GM23248 (cell line): ENCODE data around the gene BCL2L13.

Source experiments
- EZH2 ChIP-seq: fragments of 200-600 bp; sonication (generic); IDR thresholded peaks from 2 replicates; pipeline ENCODE4 v1.6.1; 2018; ENCODE audit warnings: antibody characterized with exemption, mild to moderate bottlenecking; ENCODE audit not compliant: insufficient read depth, poor library complexity, severe bottlenecking
- EZH2phosphoT487 ChIP-seq: fragments of 200-600 bp; sonication (generic); IDR thresholded peaks from 2 replicates; pipeline ENCODE4 v1.6.1; 2018; ENCODE audit warnings: antibody characterized with exemption, moderate library complexity, mild to moderate bottlenecking, low read depth; ENCODE audit not compliant: insufficient read depth

DNA sequence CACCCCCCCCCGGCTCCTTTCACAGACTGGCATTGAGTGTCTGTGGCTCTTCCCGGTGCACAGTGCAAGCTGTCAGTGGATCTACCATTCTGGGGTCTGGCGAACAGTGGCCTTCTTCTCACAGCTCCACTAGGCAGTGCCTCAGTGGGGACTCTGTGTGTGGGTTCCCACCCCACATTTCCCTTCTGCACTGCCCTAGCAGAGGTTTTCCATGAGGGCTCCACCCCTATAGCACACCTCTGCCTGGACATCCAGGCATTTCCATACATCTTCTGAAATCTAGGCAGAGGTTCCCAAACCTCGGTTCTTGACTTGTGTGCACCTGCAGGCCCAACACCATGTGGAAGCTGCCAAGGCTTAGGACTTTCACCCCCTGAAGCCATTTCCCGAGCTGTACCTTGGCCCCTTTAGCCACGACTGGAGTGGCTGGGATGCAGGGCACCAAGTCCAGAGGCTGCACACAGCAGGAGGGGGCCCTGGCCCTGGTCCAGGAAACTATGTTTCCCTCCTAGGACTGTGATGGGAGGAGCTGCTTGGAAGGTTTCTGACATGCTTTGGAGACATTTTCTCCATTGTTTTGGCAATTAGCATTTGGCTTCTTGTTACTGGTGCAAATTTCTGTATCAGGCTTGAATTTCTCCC is 26.0 kb downstream of the BCL2L13 start:
- TF ChIP-seq EZH2phosphoT487: no peak
- TF ChIP-seq EZH2: no peak
